HepG2 (cell line): ENCODE data around the gene AP3D1. TPM values are rescaled to one million over a fixed set of nuclear protein-coding genes. Genes with fewer than 3 reads are reported as not detected.

ENCODE experiments used
- ESRRA ChIP-seq: sonication (generic); formaldehyde crosslinking; IDR thresholded peaks from 2 replicates; pipeline ENCODE4 v1.5.1; 2020; ENCODE audit warnings: mild to moderate bottlenecking, low read depth, missing genetic modification reagents
- FOXO4 ChIP-seq: sonication (generic); formaldehyde crosslinking; conservative IDR thresholded peaks from 2 replicates; pipeline ENCODE4 v1.8.1; 2023; ENCODE audit warnings: missing genetic modification reagents
- FOXP1 ChIP-seq, 2 experiments: fragments of 450-650 bp in 1 of 2; IDR thresholded peaks; 2 replicates each; pipeline ENCODE4 v1.6.1; 2017 to 2018; ENCODE audit warnings: antibody characterized with exemption in 1 of 2
- GATAD1 ChIP-seq: IDR thresholded peaks from 2 replicates; pipeline ENCODE4 v1.6.1; 2016; ENCODE audit warnings: missing genetic modification reagents, missing compliant biosample characterization
- GATAD2A ChIP-seq: IDR thresholded peaks from 2 replicates; pipeline ENCODE4 v1.6.1; 2016
- HOXA5 ChIP-seq: sonication (generic); formaldehyde crosslinking; IDR thresholded peaks from 2 replicates; pipeline ENCODE4 v1.4.0; 2020; ENCODE audit warnings: missing genetic modification reagents
- KAT2B ChIP-seq: fragments of 150-350 bp; IDR thresholded peaks from 2 replicates; pipeline ENCODE4 v1.6.1; 2014; ENCODE audit warnings: low read depth, low read length, borderline replicate concordance
- POGK ChIP-seq: sonication (generic); formaldehyde crosslinking; conservative IDR thresholded peaks from 2 replicates; pipeline ENCODE4 v1.8.0; 2022; ENCODE audit warnings: mild to moderate bottlenecking, moderate library complexity, missing genetic modification reagents
- RAD21 ChIP-seq: fragments of 450-650 bp; formaldehyde crosslinking; IDR thresholded peaks from 2 replicates; pipeline ENCODE4 v1.5.0; 2020; ENCODE audit warnings: mild to moderate bottlenecking
- SRSF9 ChIP-seq: fragments of 200-400 bp; formaldehyde crosslinking; IDR thresholded peaks from 2 replicates; pipeline ENCODE4 v1.6.1; 2018; ENCODE audit warnings: borderline replicate concordance, mild to moderate bottlenecking, low read depth, low read length; ENCODE audit not compliant: insufficient read depth, poor library complexity, severe bottlenecking
- SRY ChIP-seq: sonication (generic); formaldehyde crosslinking; IDR thresholded peaks from 2 replicates; pipeline ENCODE4 v1.8.0; 2022; ENCODE audit warnings: mild to moderate bottlenecking, missing genetic modification reagents
- ZBTB10 ChIP-seq: sonication (generic); formaldehyde crosslinking; IDR thresholded peaks from 2 replicates; pipeline ENCODE4 v1.4.0; 2020; ENCODE audit warnings: missing genetic modification reagents, borderline replicate concordance
- ZBTB3 ChIP-seq: sonication (generic); formaldehyde crosslinking; IDR thresholded peaks from 2 replicates; pipeline ENCODE4 v1.4.0; 2020; ENCODE audit warnings: low read depth, mild to moderate bottlenecking, moderate library complexity, missing genetic modification reagents, borderline replicate concordance
- ZBTB46 ChIP-seq: sonication (generic); formaldehyde crosslinking; IDR thresholded peaks from 2 replicates; pipeline ENCODE4 v1.4.0; 2020; ENCODE audit warnings: mild to moderate bottlenecking, missing genetic modification reagents, borderline replicate concordance
- ZFY ChIP-seq: sonication (generic); formaldehyde crosslinking; IDR thresholded peaks from 2 replicates; pipeline ENCODE4 v1.4.0; 2020; ENCODE audit warnings: missing genetic modification reagents
- ZNF143 ChIP-seq: sonication (generic); formaldehyde crosslinking; IDR thresholded peaks from 2 replicates; pipeline ENCODE4 v1.4.0; 2020; ENCODE audit warnings: missing genetic modification reagents
- ZNF224 ChIP-seq: sonication (generic); formaldehyde crosslinking; IDR thresholded peaks from 2 replicates; pipeline ENCODE4 v1.5.0; 2020; ENCODE audit warnings: mild to moderate bottlenecking, missing genetic modification reagents
- ZNF317 ChIP-seq: sonication (generic); formaldehyde crosslinking; IDR thresholded peaks from 2 replicates; pipeline ENCODE4 v1.5.0; 2020; ENCODE audit warnings: mild to moderate bottlenecking, missing genetic modification reagents
- ZNF446 ChIP-seq: sonication (generic); formaldehyde crosslinking; IDR thresholded peaks from 2 replicates; pipeline ENCODE4 v1.5.0; 2020; ENCODE audit warnings: mild to moderate bottlenecking, missing genetic modification reagents
- ZNF563 ChIP-seq: sonication (generic); formaldehyde crosslinking; IDR thresholded peaks from 2 replicates; pipeline ENCODE4 v1.8.0; 2022; ENCODE audit warnings: mild to moderate bottlenecking, moderate library complexity, missing genetic modification reagents
- ZNF570 ChIP-seq: sonication (generic); formaldehyde crosslinking; IDR thresholded peaks from 2 replicates; pipeline ENCODE4 v1.4.0; 2020; ENCODE audit warnings: mild to moderate bottlenecking, missing genetic modification reagents, borderline replicate concordance
- ZNF605 ChIP-seq: sonication (generic); formaldehyde crosslinking; IDR thresholded peaks from 2 replicates; pipeline ENCODE4 v1.8.0; 2022; ENCODE audit warnings: mild to moderate bottlenecking, missing genetic modification reagents
- ZNF720 ChIP-seq: sonication (generic); formaldehyde crosslinking; IDR thresholded peaks from 2 replicates; pipeline ENCODE4 v1.4.0; 2020; ENCODE audit warnings: missing genetic modification reagents
- ZNF878 ChIP-seq: sonication (generic); formaldehyde crosslinking; IDR thresholded peaks from 2 replicates; pipeline ENCODE4 v1.8.1; 2023; ENCODE audit warnings: mild to moderate bottlenecking, missing genetic modification reagents, moderate library complexity
- polyA plus RNA-seq, 8 experiments: library from polyadenylated mRNA; depleted of rRNA in 3 of 8; stranded (reverse) in 7 of 8; unstranded in 1 of 8; fragments of >200 nt; fragmentation: Illumina TruSeq in 4 of 8; extraction: Trizol in 4 of 8; gene quantifications; 2 replicates each; pipeline versions ENCODE4 v1.2.1 to v1.2.3, GENCODE V29; 2011 to 2016; ENCODE audit warnings: low read depth in 4 of 8, missing spikeins in 1 of 8, mixed read lengths in 1 of 8; ENCODE audit not compliant: insufficient read depth in 1 of 8
- total RNA-seq, 5 experiments: library from RNA; depleted of rRNA; stranded (reverse); fragments of >200 nt; fragmentation: Illumina TruSeq; extraction: Trizol; gene quantifications; 2 replicates each; pipeline ENCODE4 v1.2.3, GENCODE V29; 2016; ENCODE audit warnings: low read depth in 1 of 5

The AP3D1 gene
- total and polyA plus RNA-seq, 2 of the 13 experiments (the other 11 are each of a cell fraction or from before 2014, with no cell fraction given), result 68.0 to 82.6 TPM

- no peak for TF ChIP-seq ZNF878 (CRISPR knock-in tag)
- TF ChIP-seq ZFY (CRISPR knock-in tag), result peak; percentile 91
- no peak for TF ChIP-seq ZNF570 (CRISPR knock-in tag)
- no peak for TF ChIP-seq ZBTB3 (CRISPR knock-in tag)
- no peak for TF ChIP-seq FOXP1 (IDR thresholded peaks at IDR 0.05)
- no peak for TF ChIP-seq FOXP1 (CRISPR knock-in tag; IDR thresholded peaks at IDR 0.05)
- no peak for TF ChIP-seq ZBTB46 (CRISPR knock-in tag)
- TF ChIP-seq ZNF224, result no peak
- peak; percentile 49; the same call in 1 of the 2 replicates for TF ChIP-seq RAD21
- no peak for TF ChIP-seq ZNF720 (CRISPR knock-in tag)
- no peak for TF ChIP-seq ESRRA (CRISPR knock-in tag)
- TF ChIP-seq ZNF143 (CRISPR knock-in tag), result no peak
- no peak for TF ChIP-seq FOXO4 (CRISPR knock-in tag)
- no peak for TF ChIP-seq GATAD2A (CRISPR knock-in tag)
- TF ChIP-seq KAT2B, result no peak
- peak; percentile 20; the same call in 1 of the 2 replicates for TF ChIP-seq ZNF446 (CRISPR knock-in tag)
- 0 out of 2 replicates have a peak, but pooled peaks have one; percentile 27 for TF ChIP-seq SRY (CRISPR knock-in tag)
- TF ChIP-seq ZNF317 (CRISPR knock-in tag), result no peak
- TF ChIP-seq POGK (CRISPR knock-in tag), result no peak
- TF ChIP-seq SRSF9, result no peak
- TF ChIP-seq GATAD1 (CRISPR knock-in tag), result peak; percentile 9; the same call in 1 of the 2 replicates
- TF ChIP-seq HOXA5 (CRISPR knock-in tag), result no peak
- no peak for TF ChIP-seq ZNF605 (CRISPR knock-in tag)
- TF ChIP-seq ZNF563 (CRISPR knock-in tag), result no peak; the same call in 1 of the 2 replicates
- TF ChIP-seq ZBTB10 (CRISPR knock-in tag), result no peak
Measured at GRCh38 chr19:2150794-2151338, 500 bp downstream of the AP3D1 start (continued).
